ENCODE measurements around the gene C17orf75. TPM values are rescaled to one million over a fixed set of nuclear protein-coding genes. Genes with fewer than 3 reads are reported as not detected.

Gene C17orf75
- total and polyA plus RNA-seq, 2 of the 4 experiments (the other 2 are of a cell fraction): 11.5 to 16.1 TPM

DNA sequence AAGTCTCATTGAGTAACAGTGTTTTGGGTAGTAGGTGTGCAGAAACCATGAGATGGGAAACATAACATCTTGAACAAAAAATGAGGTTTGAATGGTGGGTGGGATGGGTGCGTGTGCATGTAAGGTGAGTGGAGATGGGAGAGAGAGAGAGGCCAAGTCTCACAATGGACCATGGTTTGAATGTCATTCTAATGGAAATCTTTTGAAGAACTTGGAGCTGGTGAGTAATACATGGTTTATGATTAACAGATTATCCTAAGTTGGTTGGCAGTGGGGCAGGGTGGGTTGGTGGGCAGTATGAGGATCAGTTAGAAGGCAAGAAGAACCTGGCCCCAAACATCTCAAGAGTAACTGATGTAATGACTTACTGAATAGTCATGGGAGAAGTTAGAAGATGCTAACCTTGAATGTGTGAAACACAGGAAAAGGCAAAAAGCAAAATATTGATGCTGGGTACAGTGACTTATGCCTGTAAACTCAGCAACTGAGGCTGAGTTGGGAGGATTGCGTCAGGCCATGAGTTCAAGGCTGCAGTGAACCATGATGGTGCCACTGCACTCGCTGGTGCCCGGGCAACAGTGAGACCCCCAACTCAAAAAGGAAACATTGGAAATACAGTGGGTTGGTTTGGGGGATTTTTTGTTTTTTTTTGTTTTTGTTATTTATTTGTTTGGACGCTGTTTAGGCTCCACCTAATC lies 40.7 kb upstream of the C17orf75 start:
- intact Hi-C loops (cut with micrococcal nuclease): no loop called here
- H3K9ac ChIP-seq (ENCODE audit: low read depth, low read length): no peak overlapping the region

More for the DNA sequence above, 40.7 kb upstream of the C17orf75 start:
- H3K9me1 ChIP-seq (ENCODE audit: insufficient read depth, low read length): peaks cover 2% of the 10 kb centered on the region; the same call in 1 of the 2 replicates
- TF ChIP-seq POLR2A (IDR thresholded peaks at IDR 0.05; ENCODE audit: low read depth, low read length) (no peak), RFX5 (IDR thresholded peaks at IDR 0.05; ENCODE audit: low read depth, low read length) (no peak), SMC3 (IDR thresholded peaks at IDR 0.05; ENCODE audit: low read depth, low read length) (no peak), FOS (IDR thresholded peaks at IDR 0.05; ENCODE audit: low read depth, low read length) (no peak), CEBPB (IDR thresholded peaks at IDR 0.05; ENCODE audit: low read depth, low read length) (0 out of 2 replicates have a peak, but pooled peaks have one; percentile 7), MAFK (IDR thresholded peaks at IDR 0.05; ENCODE audit: low read depth, low read length) (no peak)
- TF ChIP-seq, protein P1, sequence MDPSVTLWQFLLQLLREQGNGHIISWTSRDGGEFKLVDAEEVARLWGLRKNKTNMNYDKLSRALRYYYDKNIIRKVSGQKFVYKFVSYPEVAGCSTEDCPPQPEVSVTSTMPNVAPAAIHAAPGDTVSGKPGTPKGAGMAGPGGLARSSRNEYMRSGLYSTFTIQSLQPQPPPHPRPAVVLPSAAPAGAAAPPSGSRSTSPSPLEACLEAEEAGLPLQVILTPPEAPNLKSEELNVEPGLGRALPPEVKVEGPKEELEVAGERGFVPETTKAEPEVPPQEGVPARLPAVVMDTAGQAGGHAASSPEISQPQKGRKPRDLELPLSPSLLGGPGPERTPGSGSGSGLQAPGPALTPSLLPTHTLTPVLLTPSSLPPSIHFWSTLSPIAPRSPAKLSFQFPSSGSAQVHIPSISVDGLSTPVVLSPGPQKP (IDR thresholded peaks at IDR 0.05; ENCODE audit: borderline replicate concordance, low read depth, low read length): no peak
- TF ChIP-seq, protein P2, sequence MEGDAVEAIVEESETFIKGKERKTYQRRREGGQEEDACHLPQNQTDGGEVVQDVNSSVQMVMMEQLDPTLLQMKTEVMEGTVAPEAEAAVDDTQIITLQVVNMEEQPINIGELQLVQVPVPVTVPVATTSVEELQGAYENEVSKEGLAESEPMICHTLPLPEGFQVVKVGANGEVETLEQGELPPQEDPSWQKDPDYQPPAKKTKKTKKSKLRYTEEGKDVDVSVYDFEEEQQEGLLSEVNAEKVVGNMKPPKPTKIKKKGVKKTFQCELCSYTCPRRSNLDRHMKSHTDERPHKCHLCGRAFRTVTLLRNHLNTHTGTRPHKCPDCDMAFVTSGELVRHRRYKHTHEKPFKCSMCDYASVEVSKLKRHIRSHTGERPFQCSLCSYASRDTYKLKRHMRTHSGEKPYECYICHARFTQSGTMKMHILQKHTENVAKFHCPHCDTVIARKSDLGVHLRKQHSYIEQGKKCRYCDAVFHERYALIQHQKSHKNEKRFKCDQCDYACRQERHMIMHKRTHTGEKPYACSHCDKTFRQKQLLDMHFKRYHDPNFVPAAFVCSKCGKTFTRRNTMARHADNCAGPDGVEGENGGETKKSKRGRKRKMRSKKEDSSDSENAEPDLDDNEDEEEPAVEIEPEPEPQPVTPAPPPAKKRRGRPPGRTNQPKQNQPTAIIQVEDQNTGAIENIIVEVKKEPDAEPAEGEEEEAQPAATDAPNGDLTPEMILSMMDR (conservative IDR thresholded peaks at IDR 0.05; ENCODE audit: low read depth, low read length): no peak
- H4K20me1 ChIP-seq (ENCODE audit: insufficient read depth, low read length): peaks cover 4% of the 10 kb centered on the region; the same call in 1 of the 2 replicates
- no peak overlapping the region for H2AK9ac ChIP-seq (replicated peaks; ENCODE audit: low read depth, low read length, poor library complexity)
- H4K91ac ChIP-seq (ENCODE audit: insufficient read depth, low read depth, low read length): no peak overlapping the region
- no peak overlapping the region for H2BK15ac ChIP-seq (ENCODE audit: low read depth, low read length)
- BruUV-seq (replicated peaks): no TSS peak
- H3K14ac ChIP-seq (replicated peaks; ENCODE audit: low read depth, low read length): no peak overlapping the region
- H4K5ac ChIP-seq (ENCODE audit: low read depth, low read length): no peak overlapping the region
- no peak overlapping the region for H4K8ac ChIP-seq (ENCODE audit: low read depth in 2 of 2, low read length in 2 of 2)
- WGBS, 2 experiments (ENCODE audit: extremely low coverage in 2 of 2, insufficient read length in 1 of 2): 100% methylated on average over 2 of the region's 5 CpGs
- H3K4me1 ChIP-seq (ENCODE audit: control insufficient read depth, insufficient read depth, low read length): no peaks in the 10 kb centered on the region
- ATAC-seq (ENCODE audit: low read depth) (no peak), DNase-seq (no peak)
- H3K36me3 ChIP-seq (ENCODE audit: control insufficient read depth, insufficient read depth, low read length): peaks cover 21% of the 10 kb centered on the region
- H2AK5ac ChIP-seq (ENCODE audit: low read depth, low read length): no peak overlapping the region
- H3K27me3 ChIP-seq (ENCODE audit: control insufficient read depth, insufficient read depth, low read length): no peaks in the 10 kb centered on the region
- no peak overlapping the region for H2AFZ ChIP-seq (replicated peaks; ENCODE audit: low read length, poor library complexity)
- H2BK5ac ChIP-seq (ENCODE audit: low read depth, low read length, poor library complexity, severe bottlenecking): no peak overlapping the region
- no peak overlapping the region for H2BK20ac ChIP-seq (ENCODE audit: low read depth, low read length)
- no peak overlapping the region for H3K4me3 ChIP-seq (ENCODE audit: insufficient read depth, low read depth, low read length)
- no peak overlapping the region for H3K4me2 ChIP-seq (ENCODE audit: low read depth, low read length)
- H3K9me3 ChIP-seq (ENCODE audit: control insufficient read depth, insufficient read depth, low read length): no peaks in the 10 kb centered on the region
- H2BK120ac ChIP-seq (ENCODE audit: low read depth, low read length): no peak overlapping the region
- no peak overlapping the region for H3K18ac ChIP-seq (ENCODE audit: low read depth, low read length)
- no peak overlapping the region for H3K27ac ChIP-seq (ENCODE audit: insufficient read depth, low read length)
- H3K23ac ChIP-seq (ENCODE audit: low read depth, low read length): no peak overlapping the region
- in situ Hi-C loops (cut with MboI; ENCODE audit: low sequenced_read_pairs): no loop called here
- dilution Hi-C loops (cut with HindIII; ENCODE audit: low sequenced_read_pairs, unreplicated experiment): no loop called here
- peaks cover 12 to 26% of the 10 kb centered on the region in 2 experiments for H3K79me1 ChIP-seq (ENCODE audit: low read depth in 1 of 2, low read length in 2 of 2)
- POLR2A ChIA-PET (ENCODE audit: unreplicated experiment): no interaction called here
- CTCF ChIA-PET: no interaction called here
- H3K56ac ChIP-seq (ENCODE audit: extremely low read depth, insufficient read depth, low read length): no peak overlapping the region
- H3K4ac ChIP-seq (ENCODE audit: low read depth, low read length): no peak overlapping the region
